Measurements from ENCODE around the gene NFE2L2.
"Not testable (repeated sequence)": the region's sequence is repeated elsewhere in the genome, so short reads cannot be mapped to it uniquely, and the experiment has no call there.

NFE2L2 gene

DNA sequence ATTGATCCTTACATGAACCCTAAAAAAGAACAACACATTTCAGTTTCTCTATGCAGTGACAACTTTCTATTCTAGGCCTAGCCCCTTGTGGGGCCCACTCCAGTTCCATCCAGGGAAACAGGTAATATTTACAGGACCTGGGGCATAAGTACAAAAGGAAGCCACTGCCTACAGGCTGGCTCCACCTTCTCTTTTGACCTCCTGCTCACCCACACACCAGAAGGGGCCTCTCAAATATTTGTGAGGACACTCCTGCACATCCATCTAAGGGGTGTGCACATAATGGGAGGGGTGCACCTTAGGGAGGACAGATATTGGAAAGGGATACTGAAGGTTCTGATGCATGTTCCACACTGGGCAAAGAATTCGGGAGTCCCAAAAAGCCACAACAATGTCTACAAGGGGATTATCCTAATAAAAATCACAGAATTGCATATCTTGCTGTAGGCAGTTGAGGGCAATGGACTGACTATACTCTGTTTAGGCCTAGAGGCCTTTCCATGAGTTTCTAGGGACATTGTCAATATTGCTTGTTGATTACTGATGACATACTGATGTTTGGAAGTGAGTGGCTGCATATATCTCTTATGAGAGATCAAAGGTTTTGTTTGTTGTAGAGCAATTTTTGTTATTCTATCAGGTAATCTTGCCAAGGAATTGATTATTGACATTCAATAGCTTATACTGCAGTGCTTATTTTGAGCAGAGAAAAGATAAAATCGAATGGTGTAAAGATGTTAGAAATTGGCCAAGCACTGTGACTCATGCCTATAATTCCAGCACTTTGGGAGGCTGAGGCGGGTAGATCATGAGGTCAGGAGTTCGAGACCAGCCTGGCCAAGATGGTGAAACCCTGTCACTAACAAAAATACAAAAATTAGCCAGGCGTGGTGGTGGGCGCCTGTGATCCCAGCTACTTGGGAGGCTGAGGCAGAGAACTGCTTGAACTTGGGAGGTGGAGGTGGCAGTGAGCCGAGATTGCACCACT lies 75.8 kb downstream of the NFE2L2 start:
- DNase-seq: no peak

DNA sequence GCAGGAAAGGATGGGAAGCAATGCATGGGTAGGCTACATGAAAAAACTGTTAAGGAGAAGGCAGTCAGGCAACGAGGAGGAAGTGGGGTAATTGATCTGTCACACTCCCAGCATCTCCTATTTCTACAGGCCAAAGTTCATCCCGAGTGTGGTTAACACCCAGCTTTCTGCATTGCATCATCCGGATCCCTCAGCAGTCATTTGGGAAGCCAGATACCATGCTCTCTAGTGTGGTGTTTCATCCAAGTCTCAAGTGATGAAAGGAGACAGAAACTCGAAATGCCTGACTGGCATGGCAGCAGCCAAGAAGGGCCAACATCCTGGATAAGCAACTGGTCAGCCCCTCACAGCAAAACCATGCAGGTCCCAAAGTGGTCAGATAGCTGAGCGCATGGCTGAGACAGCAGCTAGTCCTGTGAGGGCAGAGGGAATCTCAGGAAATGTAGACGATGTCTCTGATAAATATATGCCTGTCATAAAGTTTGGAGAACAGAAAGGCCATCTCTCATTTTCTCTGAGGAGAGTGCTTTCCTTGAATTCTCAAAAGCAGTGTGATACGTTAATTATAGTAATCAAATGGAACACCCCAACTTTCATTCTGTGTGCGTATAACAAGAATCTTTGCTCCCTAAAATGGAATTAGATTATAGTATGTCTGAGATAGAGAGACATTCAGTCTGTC lies 76.8 kb downstream of the NFE2L2 start:
- DNase-seq: no peak

DNA sequence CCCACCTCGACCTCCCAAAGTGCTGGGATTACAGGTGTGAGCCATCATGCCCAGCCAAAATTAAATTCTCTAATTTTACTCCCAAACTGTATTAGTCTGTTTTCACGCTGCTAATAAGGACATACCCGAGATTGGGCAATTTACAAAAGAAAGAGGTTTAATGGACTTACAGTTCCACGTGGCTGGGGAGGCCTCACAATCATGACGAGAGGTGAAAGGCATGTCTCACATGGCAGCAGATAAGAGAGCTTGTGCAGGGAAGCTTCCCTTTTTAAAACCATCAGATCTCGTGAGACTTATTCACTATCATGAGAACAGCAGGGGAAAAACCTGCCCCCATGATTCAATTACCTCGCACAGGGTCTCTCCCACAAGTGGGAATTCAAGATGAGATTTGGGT lies 78.5 kb downstream of the NFE2L2 start:
- not testable (repeated sequence) for DNase-seq

DNA sequence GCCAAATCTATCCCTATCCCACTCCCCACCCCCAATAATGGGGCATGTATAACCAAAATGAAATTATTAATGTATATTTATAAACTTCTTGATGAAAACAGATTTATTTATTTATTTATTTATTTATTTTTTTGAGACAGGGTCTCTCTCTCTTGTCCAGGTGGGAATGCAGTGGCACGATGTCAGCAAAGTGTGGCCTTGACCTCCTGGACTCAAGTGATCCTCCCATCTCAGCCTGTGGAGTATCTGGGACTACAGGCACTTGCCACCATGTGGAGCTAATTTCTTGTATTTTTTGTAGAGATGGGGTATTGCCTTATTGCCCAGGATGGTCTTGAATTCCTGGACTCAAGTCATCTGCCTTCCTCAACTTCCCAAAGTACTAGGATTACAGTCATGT lies 79.9 kb downstream of the NFE2L2 start:
- no peak for DNase-seq

DNA sequence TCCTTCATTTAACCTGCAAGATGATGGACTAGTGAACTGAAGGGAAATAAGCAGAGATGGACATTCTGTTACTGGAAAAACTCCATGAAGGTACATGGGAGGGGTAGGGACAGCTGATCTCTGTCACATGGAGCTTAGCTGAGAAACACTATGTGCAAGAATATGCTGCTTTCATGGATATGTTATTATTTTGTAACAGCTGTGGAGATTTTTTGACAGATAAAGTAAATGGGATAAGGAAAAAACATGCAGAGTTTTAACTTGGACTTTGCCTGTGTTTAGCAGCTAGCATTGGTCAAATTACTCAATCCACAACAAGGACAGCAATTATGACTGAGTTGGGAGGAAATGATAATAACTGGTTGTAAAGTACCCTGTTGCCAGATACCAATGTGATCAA lies 80.7 kb downstream of the NFE2L2 start:
- DNase-seq: no peak
